Chondrocyte (in vitro differentiated cells): ENCODE results near the gene CPT2. TPM values are rescaled to one million over a fixed set of nuclear protein-coding genes. Genes with fewer than 3 reads are reported as not detected.
"Not testable (repeated sequence)": the region's sequence is repeated elsewhere in the genome, so short reads cannot be mapped to it uniquely, and the experiment has no call there.

Source experiments
- DNase-seq: peaks from one replicate; pipeline ENCODE4 v3.0.0; 2021; ENCODE audit warnings: mixed read lengths, low spot score
- H3K27ac Mint-ChIP-seq: one replicate; pipeline ENCODE4 v1.8.0; 2021; ENCODE audit warnings: mild to moderate bottlenecking, moderate library complexity, mixed read lengths; ENCODE audit not compliant: unreplicated experiment
- H3K27me3 Mint-ChIP-seq: 2 replicates; pipeline ENCODE4 v1.8.0; 2021; ENCODE audit warnings: low read depth, mixed read lengths
- H3K36me3 Mint-ChIP-seq: 2 replicates; pipeline ENCODE4 v1.8.0; 2021; ENCODE audit warnings: low read depth, mixed read lengths
- H3K4me1 Mint-ChIP-seq: 2 replicates; pipeline ENCODE4 v1.8.0; 2021; ENCODE audit warnings: low read depth, mild to moderate bottlenecking, mixed read lengths
- H3K4me3 Mint-ChIP-seq: one replicate; pipeline ENCODE4 v1.8.0; 2021; ENCODE audit warnings: mild to moderate bottlenecking, moderate library complexity, mixed read lengths; ENCODE audit not compliant: unreplicated experiment
- H3K9me3 Mint-ChIP-seq: 2 replicates; pipeline ENCODE4 v1.8.0; 2021; ENCODE audit warnings: low read depth, mixed read lengths
- CTCF ChIP-seq: fragments of 200-600 bp; sonication (generic); IDR thresholded peaks from 2 replicates; pipeline ENCODE4 v1.5.0; 2021; ENCODE audit warnings: antibody characterized with exemption, mild to moderate bottlenecking, moderate library complexity
- total RNA-seq: library from RNA; stranded (reverse); gene quantifications from 3 replicates; pipeline ENCODE4 v1.2.1, GENCODE V29; 2021

CPT2 gene
- total RNA-seq, 1 donor from 2014 or later, result 11.0 TPM

GRCh38 chr1:53182111-53182593, 14.5 kb upstream of the CPT2 start:
- H3K27me3 Mint-ChIP-seq, result no peaks in the 10 kb centered on the region
- H3K36me3 Mint-ChIP-seq, result no peaks in the 10 kb centered on the region
- no peak overlapping the region for H3K27ac Mint-ChIP-seq
- peak; percentile 95 for TF ChIP-seq CTCF
- DNase-seq, result no peak
- H3K9me3 Mint-ChIP-seq, result no peaks in the 10 kb centered on the region
- no peak overlapping the region for H3K4me3 Mint-ChIP-seq
- peaks cover 7% of the 10 kb centered on the region for H3K4me1 Mint-ChIP-seq

- Mint-ChIP-seq H3K27ac (no peak overlapping the region), H3K4me3 (no peak overlapping the region), H3K27me3 (no peaks in the 10 kb centered on the region), H3K9me3 (no peaks in the 10 kb centered on the region), H3K4me1 (peaks cover 7% of the 10 kb centered on the region), H3K36me3 (no peaks in the 10 kb centered on the region)
- no peak for TF ChIP-seq CTCF
- no peak for DNase-seq
Measured at GRCh38 chr1:53182716-53183094, 13.9 kb upstream of the CPT2 start.

GRCh38 chr1:53183095-53183990, 13.3 kb upstream of the CPT2 start:
- peaks cover 7% of the 10 kb centered on the region for H3K4me1 Mint-ChIP-seq
- no peak for DNase-seq
- no peak for TF ChIP-seq CTCF

DNA sequence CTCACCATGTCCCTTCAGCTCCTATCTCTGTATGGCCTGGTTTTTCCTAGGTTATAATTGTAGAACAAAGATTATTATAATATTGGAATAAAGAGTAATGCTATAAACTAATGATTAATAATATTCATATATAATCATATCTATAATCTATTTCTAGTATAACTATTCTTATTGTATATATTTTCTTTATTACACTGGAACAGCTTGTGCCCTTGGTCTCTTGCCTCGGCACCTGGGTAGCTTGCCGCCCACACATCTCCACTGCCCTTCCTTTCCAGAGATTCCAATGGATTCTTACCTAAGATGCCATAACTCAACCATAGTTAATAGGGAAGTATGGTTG, 10.7 kb upstream of the CPT2 start:
- not testable (repeated sequence) for H3K27me3 Mint-ChIP-seq, H3K9me3 Mint-ChIP-seq, H3K4me1 Mint-ChIP-seq, H3K4me3 Mint-ChIP-seq, H3K27ac Mint-ChIP-seq, DNase-seq, H3K36me3 Mint-ChIP-seq
- peak; percentile 70 for TF ChIP-seq CTCF

More at GRCh38 chr1:53183095-53183990, 13.3 kb upstream of the CPT2 start:
- Mint-ChIP-seq H3K27me3 (no peaks in the 10 kb centered on the region), H3K27ac (no peak overlapping the region), H3K4me3 (no peak overlapping the region), H3K9me3 (no peaks in the 10 kb centered on the region), H3K36me3 (no peaks in the 10 kb centered on the region)

DNA sequence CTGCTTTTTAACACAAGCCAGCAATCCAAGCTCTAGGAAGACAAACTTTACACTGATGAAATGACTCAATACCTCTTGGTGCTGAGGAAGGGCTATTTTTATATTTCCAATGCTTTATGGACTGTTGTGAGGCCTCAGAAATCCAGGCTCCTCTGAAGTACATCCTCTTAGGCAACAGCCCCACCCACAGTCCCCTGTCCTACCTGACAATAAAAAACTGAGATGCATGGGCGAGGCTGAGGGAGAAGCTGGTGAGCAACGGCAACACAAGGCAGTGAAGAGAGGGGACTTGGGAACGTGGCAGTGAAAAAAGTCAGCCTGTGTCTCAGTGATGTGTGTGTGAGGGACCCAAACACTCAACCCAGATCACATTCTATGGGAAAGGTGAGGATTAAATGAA, 10.1 kb upstream of the CPT2 start:
- H3K4me1 Mint-ChIP-seq, result no peaks in the 10 kb centered on the region
- no peaks in the 10 kb centered on the region for H3K9me3 Mint-ChIP-seq
- H3K36me3 Mint-ChIP-seq, result no peaks in the 10 kb centered on the region
- H3K4me3 Mint-ChIP-seq, result no peak overlapping the region
- TF ChIP-seq CTCF, result no peak
- no peak for DNase-seq
- no peaks in the 10 kb centered on the region for H3K27me3 Mint-ChIP-seq
- H3K27ac Mint-ChIP-seq, result no peak overlapping the region
